HFFc6 (cell line): Measurements from ENCODE around the gene SRGAP3. TPM values are rescaled to one million over a fixed set of nuclear protein-coding genes. Genes with fewer than 3 reads are reported as not detected.

Experiments
- DNase-seq: peaks from one replicate; pipeline ENCODE4 v3.0.0-alpha.2; 2018
- H3K27ac Mint-ChIP-seq: 2 replicates; pipeline ENCODE4 v1.8.0; 2020; ENCODE audit warnings: mild to moderate bottlenecking, mixed read lengths
- H3K27me3 Mint-ChIP-seq: 2 replicates; pipeline ENCODE4 v1.8.0; 2021; ENCODE audit warnings: mild to moderate bottlenecking, moderate library complexity, mixed read lengths; ENCODE audit not compliant: insufficient read depth
- H3K36me3 Mint-ChIP-seq: 2 replicates; pipeline ENCODE4 v1.8.0; 2021; ENCODE audit warnings: low read depth, mixed read lengths
- H3K4me1 Mint-ChIP-seq: 2 replicates; pipeline ENCODE4 v1.8.0; 2020; ENCODE audit warnings: low read depth, mixed read lengths
- H3K4me3 Mint-ChIP-seq: 2 replicates; pipeline ENCODE4 v1.8.0; 2020; ENCODE audit warnings: mild to moderate bottlenecking, moderate library complexity, mixed read lengths
- H3K9me3 Mint-ChIP-seq: 2 replicates; pipeline ENCODE4 v1.8.0; 2020; ENCODE audit warnings: mild to moderate bottlenecking, mixed read lengths
- CTCF ChIP-seq: fragments of 200-600 bp; sonication (generic); IDR thresholded peaks from 2 replicates; pipeline ENCODE4 v1.5.0; 2021; ENCODE audit warnings: antibody characterized with exemption, mild to moderate bottlenecking
- total RNA-seq, 6 experiments: library from RNA; stranded (reverse); fragmentation: NEBNext Ultra II Directional; extraction: Animal tissue kit (Norgen Biotek cat#: 25700); gene quantifications; 2 replicates in 1 of 6; 3 replicates in 5 of 6; pipeline ENCODE4 v1.2.3, GENCODE V29; 2021

The SRGAP3 gene
- total RNA-seq, 6 experiments from 2014 or later, result 0.23 to 0.92 (median 0.77) TPM

GRCh38 chr3:8932507-8932906 lies 316.9 kb downstream of the SRGAP3 start:
- no peaks in the 10 kb centered on the region for H3K9me3 Mint-ChIP-seq
- H3K36me3 Mint-ChIP-seq, result peaks cover 44% of the 10 kb centered on the region
- no peak for DNase-seq
- H3K27me3 Mint-ChIP-seq, result no peaks in the 10 kb centered on the region
- H3K27ac Mint-ChIP-seq, result no peak overlapping the region
- peaks cover 67% of the 10 kb centered on the region for H3K4me1 Mint-ChIP-seq
- no peak overlapping the region for H3K4me3 Mint-ChIP-seq
- no peak for TF ChIP-seq CTCF

GRCh38 chr3:8931342-8931741 lies 318.1 kb downstream of the SRGAP3 start:
- no peaks in the 10 kb centered on the region for H3K9me3 Mint-ChIP-seq
- no peaks in the 10 kb centered on the region for H3K27me3 Mint-ChIP-seq
- no peak for DNase-seq
- TF ChIP-seq CTCF, result no peak
- peak overlapping the region; percentile 61 for H3K27ac Mint-ChIP-seq
- H3K36me3 Mint-ChIP-seq, result peaks cover 51% of the 10 kb centered on the region
- H3K4me1 Mint-ChIP-seq, result peaks cover 55% of the 10 kb centered on the region
- peak overlapping the region; percentile 74; the same call in 1 of the 2 replicates for H3K4me3 Mint-ChIP-seq

Other genes with a start within 250 kb of the SRGAP3 start
- 10 to 100 TPM; 46.3 to 59.2 (median 51.9) TPM for gene THUMPD3, start 113.4 kb upstream of the SRGAP3 start, total RNA-seq
- 10 to 100 TPM; 62.0 to 74.6 (median 67.4) TPM for gene SETD5, start 148.0 kb upstream of the SRGAP3 start, total RNA-seq